NCI-H2081 (cell line): ENCODE data around the gene HERC3.
A peak's percentile ranks its signal among the peaks of the same experiment; 100 is the strongest.
"Not testable (repeated sequence)": the region's sequence is repeated elsewhere in the genome, so short reads cannot be mapped to it uniquely, and the experiment has no call there.

Experiments used
- DNase-seq, 2 experiments: peaks; one replicate each; lab custom pipeline; 2025; lab: John Stamatoyannopoulos, UW

HERC3 gene

DNA sequence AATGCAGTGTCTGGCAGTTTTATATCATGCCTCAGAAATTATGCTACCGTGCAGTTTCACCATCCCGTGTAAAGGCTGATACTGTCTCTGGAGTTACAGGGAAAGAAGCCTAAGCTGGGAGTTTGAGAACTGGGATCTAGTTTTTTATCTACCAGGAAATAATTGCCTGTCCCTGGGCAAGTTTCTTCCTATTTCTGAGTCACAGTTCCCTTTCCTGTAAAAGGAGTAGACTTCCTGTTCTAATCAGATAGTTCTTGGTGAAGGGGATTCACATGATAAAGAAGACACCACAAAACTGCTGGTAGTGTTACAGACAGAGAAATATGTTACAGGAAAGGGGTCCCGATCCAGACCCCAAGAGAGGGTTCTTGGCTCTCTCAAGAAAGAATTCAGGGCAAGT is 17.1 kb downstream of the HERC3 start:
- DNase-seq, result no peak

DNA sequence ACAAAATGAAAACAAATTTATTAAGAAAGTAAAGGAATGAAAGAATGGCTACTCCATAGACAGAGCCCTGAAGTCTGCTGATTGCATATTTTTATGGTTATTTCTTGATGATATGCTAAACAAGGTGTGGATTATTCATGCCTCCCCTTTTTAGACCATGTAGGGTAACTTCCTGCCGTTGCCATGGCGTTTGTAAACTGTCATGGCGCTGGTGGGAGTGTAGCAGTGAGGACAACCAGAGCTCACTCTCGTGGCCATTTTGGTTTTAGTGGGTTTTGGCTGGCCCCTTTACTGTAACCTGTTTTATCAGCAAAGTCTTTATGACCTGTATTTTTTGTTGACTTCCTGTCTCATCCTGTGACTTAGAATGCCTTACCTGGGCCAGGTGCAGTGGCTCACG is 17.5 kb downstream of the HERC3 start:
- not testable (repeated sequence) for DNase-seq

DNA sequence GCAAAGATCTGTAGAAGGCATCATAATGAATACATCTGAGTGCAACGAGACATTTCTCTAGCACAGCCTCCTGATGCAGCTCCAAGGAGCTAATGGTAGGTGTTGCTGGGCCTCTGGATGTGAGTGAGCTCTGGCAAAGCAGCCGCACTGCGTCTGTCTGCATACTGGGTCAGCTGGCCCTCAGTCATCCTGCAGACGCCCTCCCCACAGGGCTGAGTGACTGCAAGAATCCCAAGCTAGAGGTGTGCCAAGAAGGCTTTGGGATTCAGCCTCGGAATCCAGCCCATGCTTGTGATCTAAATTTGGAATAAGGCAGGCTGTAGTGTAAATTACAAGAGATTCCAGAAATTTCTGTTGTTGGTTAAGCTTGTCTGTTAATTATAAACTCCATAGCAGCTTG is 18.5 kb downstream of the HERC3 start:
- DNase-seq, result no peak

DNA sequence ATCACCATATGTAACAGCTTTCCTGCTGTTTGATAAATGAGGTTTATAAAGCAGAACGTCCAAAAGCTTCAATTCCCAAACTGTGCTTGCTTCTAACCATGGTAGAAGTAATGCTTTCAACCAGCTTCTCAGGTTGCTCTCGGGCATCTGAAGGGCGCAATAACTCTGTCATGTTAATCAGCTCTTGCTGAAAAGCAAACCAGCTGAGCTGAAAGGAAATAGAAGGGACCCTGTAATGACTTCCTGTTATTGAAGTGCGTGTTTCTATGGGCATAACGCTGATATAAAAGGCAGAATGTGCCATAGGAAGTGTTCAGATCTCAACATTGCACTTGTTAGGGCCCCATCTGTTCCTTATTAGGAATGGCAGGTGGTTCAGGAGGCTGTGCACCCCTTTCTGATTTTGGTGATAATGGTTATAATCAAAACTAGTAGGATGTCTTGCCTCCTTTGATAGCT is 21.2 kb downstream of the HERC3 start:
- DNase-seq, result peak; percentile 68 to 90

DNA sequence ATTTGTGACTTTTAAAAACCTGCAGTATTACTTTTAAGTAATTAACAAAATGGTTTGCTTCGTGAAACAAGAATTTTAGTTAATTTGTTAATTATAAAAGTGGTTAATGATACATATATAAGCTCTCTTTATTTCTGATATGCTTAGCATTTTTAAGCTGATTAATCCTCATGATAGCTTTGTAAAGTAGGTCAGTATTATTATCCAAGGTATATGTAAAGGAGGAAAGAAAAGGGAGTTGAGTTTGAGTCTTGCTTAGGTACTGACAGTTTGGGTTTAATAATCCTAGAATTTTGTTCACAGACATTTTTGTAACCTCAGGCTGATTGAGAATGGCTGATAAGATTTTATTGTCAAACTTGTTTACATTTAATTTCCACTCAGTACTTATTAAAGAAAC is 21.8 kb downstream of the HERC3 start:
- no peak for DNase-seq

DNA sequence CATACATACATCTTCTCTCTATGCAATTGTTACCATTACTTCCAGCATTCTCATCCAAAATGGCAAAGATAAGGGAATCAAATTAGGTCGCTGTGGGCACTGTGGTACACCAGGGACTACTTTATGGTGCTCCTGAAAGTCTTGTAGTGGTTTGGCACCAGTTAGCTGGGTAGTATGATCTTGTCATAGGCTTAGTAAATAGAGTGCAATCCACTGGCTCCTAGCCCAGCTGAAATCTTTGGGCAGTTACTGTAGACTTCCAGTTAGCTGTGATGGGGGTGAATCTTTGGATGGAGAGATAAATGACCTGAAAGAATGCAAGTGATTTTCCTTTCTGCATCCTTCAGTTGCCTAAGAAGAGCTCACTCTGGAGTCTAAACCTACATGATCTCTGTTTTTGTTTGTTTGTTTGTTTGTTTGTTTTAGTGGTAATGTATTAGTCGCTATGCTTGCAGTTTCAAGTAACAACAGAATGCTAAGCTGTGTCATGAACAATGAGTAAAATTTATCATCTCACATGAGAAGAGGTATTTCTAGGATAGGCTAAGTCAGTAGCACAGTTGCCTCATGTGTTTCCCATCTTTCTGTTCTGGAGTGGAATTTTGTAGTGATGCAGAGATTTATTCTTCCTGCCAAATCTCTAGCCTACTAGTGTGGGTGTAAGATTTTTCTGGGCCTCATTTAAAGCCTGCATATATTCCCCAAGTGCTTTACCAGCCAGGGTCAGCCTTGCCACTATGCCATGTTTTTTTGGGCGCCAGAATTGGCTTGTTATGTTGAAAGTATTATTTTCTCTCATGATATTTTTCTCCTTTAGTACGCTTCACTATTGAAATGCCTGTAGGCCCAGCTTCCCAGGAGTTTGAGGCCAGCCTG is 24.2 kb downstream of the HERC3 start:
- no peak for DNase-seq

DNA sequence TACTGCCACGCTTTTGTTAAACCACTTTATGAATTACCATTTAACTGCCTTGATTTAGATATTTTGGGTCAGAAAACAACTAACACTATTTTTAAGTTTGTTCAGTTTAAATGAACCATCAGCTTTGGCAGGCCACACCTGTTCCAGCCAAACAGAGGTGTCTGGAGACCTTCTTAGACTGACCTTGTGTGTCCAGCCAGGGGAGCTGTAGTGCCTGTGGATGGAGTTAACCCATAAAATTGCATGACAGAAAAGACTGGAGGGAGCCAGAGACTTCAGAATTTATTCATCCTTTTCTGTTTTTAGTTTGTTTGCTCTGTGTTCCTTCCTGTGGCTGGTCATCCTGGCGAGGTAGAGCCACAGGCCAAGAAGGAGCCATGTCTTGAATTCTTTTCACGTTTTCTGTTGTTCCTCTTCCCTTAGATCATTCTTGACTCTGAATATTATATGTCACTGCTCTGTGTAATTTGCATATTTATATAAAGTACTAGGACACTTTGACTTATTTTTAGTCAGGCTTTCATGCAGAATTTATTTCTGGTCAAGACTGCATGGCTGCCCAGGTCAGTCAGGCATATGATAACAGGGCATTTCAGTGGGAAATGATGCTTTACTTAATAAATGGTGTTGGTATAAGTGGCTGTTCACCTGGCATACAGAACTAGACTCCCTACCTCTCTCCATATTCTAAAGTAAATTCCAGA is 26.7 kb downstream of the HERC3 start:
- DNase-seq, result no peak

DNA sequence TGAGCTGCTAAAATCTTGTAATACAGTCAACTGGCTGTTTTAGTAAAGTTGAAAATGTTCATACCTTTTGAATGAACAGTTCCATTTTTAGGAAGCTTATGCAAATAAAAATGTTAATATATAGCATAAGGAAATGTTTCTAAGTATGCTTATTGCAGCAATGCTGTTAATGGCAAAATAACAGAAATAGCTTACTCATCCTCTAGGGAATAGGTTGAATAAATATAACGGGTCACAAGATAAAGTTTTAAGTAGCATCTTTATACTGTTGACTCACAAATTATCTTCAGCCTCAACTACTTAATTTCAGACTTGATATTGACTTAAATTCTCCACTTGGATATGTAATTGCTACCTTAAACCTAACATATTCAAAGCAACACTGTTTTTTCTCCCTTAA is 27.7 kb downstream of the HERC3 start:
- no peak for DNase-seq

DNA sequence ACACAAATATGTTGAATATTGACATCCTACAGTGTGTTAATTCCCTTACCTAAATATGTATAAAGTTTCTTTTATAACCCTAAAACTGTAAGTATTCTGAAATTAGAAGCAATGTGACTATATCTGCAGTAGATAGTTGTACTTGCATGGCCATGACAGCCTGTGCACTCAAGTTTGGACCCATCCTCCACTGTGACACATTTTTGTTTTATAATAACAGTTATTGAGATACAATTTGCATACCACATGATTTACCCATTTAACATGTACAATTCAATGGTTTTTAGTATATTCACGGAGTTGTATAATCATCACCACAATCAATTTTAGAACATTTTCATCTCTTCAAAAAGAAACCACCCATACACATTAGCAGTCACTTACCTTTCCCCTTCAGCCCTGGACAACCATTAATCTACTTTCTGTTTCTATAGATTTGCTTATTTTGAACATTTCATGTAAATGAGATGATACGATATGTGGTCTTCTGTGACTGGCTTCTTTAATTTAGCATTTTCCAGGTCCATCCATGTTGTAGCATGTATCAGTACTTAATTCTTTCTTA is 29.6 kb downstream of the HERC3 start:
- no peak for DNase-seq

DNA sequence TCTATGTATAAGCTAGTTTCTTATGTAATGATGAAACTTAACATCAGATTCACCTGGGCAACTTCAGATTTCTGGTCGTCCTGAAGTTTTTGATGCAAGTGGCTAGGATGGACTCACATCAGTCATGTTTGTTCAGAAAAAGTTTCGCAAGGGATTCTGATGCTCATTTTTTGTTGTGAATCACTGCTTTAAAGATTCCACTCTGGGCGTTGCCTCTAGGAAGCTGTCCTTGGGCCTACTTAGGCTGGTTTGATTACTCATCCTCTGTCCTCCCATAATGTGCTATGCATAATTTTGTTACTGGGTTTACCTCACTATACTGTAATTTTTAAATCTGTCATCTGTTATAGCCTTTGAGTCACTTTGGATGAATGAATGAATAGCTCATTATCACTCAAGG is 30.8 kb downstream of the HERC3 start:
- DNase-seq, result no peak

DNA sequence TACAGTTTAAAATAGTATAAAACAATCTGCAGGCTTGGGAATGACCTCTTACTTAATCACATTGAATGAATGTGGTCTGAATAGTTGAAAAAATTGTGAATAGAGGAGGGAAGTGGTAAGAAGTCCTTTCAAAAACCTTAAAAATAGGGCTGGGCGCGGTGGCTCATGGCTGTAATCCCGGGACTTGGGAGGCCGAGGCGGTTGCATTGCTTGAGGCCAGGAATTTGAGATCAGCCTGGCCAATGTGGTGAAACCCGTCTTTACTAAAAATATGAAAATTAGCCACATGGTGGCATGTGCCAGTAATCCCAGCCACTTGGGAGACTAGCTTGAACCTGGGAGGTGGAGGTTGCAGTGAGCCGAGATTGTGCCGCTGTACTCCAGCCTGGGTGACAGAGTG is 36.5 kb downstream of the HERC3 start:
- no peak for DNase-seq

DNA sequence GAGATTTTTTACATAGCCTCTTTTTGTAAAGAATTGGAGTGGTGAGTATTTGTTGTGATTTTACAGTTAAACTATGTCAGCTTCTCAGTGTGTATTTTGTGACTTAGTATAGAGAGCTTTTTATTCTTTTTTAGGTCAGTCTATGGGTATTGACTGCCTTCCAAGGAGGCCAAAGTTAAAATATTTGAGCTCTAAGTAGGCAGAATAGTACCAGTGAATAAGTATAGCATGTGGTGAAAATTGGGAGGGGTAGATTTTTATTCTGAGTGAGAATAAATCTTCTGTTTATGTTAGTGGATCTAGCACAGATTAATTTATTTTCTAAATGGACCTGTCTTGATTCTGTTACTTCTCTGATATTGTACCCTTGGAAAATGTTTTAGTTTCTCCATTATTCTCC is 37.5 kb downstream of the HERC3 start:
- no peak for DNase-seq

DNA sequence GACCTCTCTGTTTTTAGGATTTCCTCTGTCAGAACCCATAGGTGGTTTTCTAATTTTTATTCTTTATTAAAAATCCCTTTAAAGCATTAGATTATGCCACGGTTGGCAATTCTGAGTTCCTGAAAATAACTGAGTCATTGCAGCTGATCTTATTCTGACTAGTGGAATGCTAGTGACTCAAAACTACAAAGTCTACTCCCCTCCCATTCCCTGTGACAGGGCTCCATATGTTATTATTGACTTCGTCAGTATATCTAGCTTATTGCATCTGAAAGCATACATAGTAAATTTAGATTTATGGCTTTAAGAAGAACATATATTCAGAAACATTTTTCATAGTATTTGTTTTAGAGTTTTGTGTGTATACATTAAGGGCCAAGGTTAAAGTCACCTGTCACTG is 38.5 kb downstream of the HERC3 start:
- DNase-seq, result no peak

DNA sequence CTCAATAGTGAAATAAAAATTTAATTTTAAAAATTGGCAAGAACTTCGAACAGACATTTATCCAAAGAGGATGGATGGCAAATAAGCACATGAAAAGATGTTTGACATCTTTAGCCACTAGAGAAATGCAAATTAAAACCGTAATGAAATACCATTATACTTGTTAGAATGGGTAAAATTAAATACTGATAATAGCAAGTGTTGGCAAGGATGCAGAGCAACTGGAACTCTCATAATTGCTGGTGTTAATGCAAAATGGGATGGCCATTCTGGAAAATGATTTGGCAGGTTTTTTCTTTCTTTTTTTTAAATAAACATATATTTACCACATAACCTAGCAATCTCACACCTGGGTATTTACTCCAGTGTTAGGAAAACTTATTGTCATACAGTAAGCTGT is 51.7 kb downstream of the HERC3 start:
- DNase-seq, result no peak

DNA sequence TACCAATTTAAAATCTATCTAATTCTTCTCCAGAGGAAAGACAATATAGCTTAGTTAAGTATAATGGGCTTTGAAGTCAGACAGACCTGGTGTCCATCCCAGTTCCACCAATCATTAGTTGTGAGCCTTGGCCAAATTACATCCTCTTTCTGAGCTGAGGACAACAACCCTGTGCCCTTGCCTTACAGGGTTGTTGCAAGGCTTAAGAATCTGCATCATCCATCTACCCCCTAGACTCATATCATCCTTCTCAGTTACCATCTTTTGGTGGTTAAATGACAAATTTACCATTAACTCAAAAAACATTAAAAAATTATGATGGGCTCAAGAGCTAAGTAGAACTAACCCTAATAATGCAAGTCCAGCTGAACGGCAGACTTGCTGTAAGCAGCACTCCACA is 53.7 kb downstream of the HERC3 start:
- DNase-seq, result no peak

DNA sequence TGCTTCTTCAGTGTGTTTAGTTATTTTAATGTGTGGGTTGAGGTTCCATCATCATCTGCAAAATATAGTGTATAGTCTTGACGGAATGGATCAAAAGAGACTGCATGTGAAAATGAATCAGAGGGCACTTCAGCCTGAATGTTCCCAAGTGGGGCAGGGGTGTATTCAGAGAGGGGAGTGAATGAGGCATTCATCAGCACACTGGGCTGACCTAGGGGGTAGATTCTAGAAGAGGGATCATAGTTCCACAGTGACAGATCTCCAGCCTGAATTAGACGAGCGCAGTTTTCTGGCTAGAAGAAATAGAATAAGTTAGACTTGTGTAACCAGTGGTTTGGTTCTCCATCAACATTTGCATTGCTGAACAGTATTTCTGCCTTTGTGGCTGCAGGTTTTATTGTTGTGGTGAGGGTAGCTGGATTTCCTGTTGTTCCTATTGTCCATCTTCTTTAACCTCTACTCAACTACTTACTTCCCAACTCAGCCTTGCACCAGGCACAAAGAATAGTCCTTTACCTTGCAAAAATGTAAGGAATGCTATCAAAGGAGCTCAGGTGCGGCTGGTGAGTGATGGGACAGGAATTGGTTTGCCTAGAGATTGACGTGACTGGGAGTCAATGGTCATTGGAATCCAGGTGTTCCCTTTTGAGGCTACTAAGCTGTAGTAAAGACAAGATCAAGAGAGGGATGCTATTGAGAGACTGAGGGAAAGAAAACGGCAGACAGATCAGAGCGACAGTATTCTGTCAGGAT is 54.4 kb downstream of the HERC3 start:
- no peak for DNase-seq

DNA sequence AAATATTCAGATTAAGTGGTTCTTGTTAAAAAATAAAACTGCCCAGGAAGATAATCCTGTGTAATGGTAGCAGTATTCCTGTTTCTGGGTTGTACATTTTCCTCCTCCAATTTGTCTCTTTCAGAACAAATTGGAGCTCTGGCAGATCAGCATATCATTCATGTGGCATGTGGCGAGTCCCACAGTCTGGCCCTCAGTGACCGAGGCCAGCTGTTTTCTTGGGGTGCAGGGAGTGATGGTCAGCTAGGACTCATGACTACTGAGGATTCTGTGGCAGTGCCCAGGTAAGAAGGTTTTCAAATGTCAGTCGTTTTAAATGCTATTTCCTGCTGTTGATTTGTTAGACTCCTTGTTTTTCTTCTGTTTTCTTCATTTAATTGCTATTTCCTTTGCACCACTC is 57.4 kb downstream of the HERC3 start:
- no peak for DNase-seq

DNA sequence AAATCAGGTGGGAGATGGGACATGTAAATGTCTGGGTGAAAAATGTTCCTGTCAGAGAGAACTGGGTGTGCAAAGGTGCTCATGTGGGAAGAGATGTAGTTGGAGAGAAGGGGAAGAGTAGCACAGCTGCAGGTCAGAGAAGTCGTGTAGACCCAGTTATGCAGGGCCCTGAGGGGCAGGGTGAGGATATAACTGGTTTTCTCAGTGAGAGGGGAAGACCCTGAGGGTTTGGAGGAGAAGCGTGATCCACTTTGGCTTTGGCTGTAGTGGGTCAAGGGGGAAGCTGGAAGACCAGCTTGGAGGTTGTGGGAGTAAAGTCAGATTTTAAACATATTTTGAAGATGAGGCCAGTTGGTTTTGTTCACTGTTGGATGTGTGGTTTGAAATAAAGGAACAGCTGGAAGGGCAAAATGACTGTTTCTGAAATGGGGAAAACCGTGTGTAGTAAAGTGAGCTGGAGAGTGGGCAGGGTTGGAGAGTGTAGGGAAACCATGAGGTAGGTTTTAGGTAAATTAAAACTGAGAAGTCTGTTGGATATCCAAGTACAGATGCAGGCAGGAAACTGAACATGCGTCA is 61.2 kb downstream of the HERC3 start:
- DNase-seq, result no peak

DNA sequence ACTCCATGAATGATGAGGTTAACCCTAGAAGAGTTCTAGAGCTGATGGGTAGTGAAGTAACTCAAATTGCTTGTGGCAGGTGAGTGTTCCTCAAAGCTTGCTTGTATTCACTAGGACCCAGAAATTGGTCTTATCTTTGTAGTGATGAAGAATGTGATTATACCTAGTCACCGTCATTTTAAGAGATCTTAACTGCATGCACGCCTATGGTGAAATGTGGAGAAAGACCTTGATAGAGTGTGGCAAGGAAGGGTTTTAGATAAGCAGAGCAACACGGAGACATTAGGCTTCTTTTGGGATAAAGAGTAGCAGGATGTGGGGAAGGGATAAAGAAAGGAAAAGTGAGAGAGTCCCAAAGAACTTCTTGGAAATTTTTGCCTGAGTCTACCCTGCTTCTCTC is 62.9 kb downstream of the HERC3 start:
- no peak for DNase-seq

DNA sequence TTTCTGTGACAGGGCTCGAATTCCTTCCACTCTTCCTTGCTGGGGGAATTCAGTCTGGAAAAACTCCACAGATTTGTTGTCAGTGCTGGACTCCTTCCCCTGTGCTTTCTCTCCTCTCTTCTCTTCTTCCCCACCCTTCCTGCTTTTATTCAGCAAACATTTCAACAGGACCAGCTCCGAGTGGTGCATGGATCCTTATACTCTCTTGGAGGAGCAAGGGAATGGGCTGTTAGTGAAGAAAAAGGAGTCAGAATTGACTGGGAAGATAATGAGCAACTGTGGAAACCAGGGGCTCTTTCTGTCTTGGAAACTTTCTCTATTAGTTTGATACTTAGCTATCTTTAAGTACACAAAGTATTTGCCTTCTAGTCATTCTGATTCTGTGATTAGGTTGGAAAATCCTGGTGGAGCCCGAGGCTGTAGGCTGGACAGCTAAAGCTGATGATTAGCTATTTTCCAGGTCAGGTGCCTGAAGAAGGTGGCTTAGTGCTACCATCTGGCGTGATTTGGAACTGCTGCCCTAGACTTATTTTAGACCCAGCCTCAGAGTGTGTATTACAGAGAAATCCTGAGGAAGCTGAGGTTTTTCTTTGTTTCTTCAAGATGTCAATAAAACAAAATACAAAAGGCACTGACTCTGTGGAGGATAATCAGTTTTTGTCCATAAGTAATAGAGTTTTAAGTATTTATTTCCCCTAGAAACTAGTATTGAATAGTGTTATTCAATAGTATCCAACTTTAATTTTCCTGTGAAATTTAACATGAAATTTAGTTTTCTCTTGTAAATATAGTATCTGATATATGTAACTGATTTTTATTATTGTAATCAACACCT is 67.0 kb downstream of the HERC3 start:
- peak; percentile 30 to 55 for DNase-seq

DNA sequence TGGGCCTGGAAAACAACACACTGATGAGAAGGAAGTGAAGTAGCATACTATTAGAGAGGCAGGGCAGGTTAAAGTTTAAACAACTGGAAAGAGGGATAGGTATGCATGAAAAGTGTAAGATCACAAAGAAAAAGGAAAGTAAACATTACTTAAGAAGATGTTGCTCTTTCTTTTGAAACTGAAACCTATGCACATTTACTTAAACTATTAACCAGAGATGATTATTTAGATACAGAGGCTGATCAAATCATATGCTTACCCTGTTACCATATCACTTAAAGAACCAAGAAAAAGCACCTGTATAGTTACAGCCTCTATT is 67.6 kb downstream of the HERC3 start:
- no peak for DNase-seq
